Activated T-cell treated with anti-CD3 and anti-CD28 coated beads, Interleukin-2, amount 50 U/mL, for 4 hours (primary cell): ENCODE results near the gene ZCCHC17. TPM values are rescaled to one million over a fixed set of nuclear protein-coding genes. Genes with fewer than 3 reads are reported as not detected.
A peak's percentile ranks its signal among the peaks of the same experiment; 100 is the strongest.

Experiments used
- ATAC-seq, 2 donors: fragments of 200-7000 bp; cut with Tn5 transposase; one replicate each; pipeline ENCODE4 v1.10.0; 2021
- DNase-seq: peaks from one replicate; pipeline ENCODE4 v3.0.0-alpha.2; 2020
- H3K27me3 Mint-ChIP-seq: one replicate; pipeline ENCODE4 v1.8.0; 2021; ENCODE audit warnings: low read depth, mixed read lengths
- H3K36me3 Mint-ChIP-seq: one replicate; pipeline ENCODE4 v1.8.0; 2022; ENCODE audit warnings: mixed read lengths; ENCODE audit not compliant: insufficient read depth
- H3K4me1 Mint-ChIP-seq: one replicate; pipeline ENCODE4 v1.8.0; 2021; ENCODE audit warnings: low read depth, mixed read lengths
- H3K4me3 Mint-ChIP-seq: one replicate; pipeline ENCODE4 v1.8.0; 2021; ENCODE audit warnings: mild to moderate bottlenecking, moderate library complexity, mixed read lengths
- H3K9me3 Mint-ChIP-seq: one replicate; pipeline ENCODE4 v1.8.0; 2021; ENCODE audit warnings: mixed read lengths
- total RNA-seq, 3 donors: library from RNA; stranded (reverse); gene quantifications; one replicate each; pipeline ENCODE4 v1.2.1, GENCODE V29; 2021

ZCCHC17 gene
- total RNA-seq, 3 donors from 2014 or later, result 22.8 to 27.9 (median 25.6) TPM

DNA sequence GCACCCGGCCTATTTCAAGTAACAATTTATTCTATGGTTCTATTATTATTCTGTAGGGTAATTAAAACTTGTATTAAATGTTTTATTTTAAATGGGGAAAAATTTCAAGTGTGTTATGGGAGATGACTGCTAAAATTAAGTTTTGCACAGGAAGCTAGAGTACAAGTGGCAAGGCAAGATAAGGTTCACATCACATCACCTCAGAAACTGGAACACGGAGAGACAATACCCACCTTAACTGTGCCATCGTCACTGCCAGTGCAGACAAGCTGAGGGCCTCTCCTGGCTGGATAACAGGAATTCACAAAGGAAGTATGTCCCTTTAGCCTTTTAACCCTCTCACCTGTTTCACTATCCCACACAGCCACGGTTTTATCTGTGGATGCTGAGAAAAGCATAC is 7.8 kb upstream of the ZCCHC17 start:
- Mint-ChIP-seq H3K27me3 (no peaks in the 10 kb centered on the region), H3K9me3 (no peaks in the 10 kb centered on the region), H3K4me1 (peaks cover 5% of the 10 kb centered on the region), H3K4me3 (no peak overlapping the region), H3K36me3 (peaks cover 47% of the 10 kb centered on the region)
- ATAC-seq (no peak), DNase-seq (no peak)

DNA sequence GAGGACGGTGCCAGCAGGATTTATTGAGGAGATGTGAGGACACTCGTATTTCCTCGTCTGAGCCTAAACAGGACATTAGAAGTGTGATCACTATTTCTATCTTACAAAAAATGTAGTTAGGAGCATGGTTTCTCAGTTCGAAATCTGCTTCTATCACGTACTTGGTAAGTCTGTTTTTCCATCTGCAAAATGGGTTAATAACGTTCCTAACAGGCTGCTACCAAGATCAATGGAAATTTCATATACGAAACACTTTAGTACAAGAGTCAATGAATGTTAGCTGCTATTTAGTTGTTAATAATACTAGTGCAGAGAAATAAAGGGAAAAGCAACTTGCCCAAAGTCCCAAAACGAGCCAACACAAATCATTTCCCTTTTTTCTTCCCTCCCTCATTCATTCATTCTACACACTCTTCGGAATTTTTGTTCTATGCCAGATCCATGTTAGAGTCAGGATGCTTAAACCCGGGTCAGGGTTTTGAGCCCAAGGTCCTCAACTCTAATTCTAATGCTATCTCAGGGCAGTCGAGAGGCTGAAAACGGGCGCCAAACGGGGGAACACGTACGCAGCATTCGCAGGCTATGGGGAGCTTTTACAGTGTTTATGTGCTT is 852 bp upstream of the ZCCHC17 start:
- Mint-ChIP-seq H3K4me3 (no peak overlapping the region), H3K27me3 (no peaks in the 10 kb centered on the region), H3K36me3 (peaks cover 37% of the 10 kb centered on the region), H3K9me3 (no peaks in the 10 kb centered on the region), H3K4me1 (peaks cover 36% of the 10 kb centered on the region)
- ATAC-seq, result no peak
- no peak for DNase-seq

DNA sequence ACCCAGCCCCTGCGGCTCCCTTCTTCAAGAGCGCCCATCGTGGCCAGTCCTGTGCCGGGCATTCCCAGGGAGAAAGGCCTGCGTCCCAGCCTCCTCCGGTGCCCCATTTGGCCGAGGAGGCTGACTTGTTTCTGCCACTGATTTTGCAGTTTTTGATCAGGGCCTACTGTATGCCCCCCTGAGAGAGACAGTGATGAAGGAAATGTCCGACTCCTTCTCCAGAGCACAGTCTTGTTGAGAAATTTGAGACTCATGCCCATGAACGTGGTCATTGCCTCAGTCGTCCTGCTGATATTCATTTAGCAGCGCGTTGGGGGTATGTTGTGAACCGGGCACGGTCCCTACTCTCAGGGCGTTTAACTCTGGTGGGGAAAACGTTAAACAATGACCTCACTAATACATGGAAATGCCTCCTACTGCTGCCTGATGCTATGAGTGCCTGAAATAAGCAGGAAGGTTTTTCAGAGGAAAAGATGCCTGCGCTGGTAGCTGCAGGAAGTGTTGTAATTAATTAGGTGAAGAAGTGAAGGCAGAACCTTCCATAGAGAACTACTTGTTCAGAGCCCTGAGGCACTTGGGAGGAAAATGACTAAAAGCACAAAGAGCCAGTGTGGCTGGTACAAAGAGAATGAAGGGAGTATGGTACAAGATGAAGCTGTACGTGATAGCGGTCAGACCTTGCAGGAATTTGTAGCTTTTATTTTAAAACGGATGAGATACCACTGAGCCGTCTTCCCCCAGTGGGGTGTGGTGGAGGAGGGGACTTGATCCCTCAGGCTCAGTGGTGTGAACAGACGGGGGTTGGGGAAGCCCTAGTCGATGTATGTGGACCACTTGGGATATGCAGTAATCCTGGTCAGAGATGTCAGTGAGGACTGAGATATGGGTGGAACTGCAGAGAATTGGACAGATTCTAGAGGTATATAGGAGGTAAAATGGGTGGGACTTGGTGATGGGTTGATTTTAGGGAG is 730 bp downstream of the ZCCHC17 start:
- no peaks in the 10 kb centered on the region for H3K9me3 Mint-ChIP-seq
- no peak overlapping the region for H3K4me3 Mint-ChIP-seq
- DNase-seq (no peak), ATAC-seq (no peak)
- no peaks in the 10 kb centered on the region for H3K27me3 Mint-ChIP-seq
- H3K36me3 Mint-ChIP-seq, result peaks cover 27% of the 10 kb centered on the region
- H3K4me1 Mint-ChIP-seq, result peaks cover 36% of the 10 kb centered on the region

DNA sequence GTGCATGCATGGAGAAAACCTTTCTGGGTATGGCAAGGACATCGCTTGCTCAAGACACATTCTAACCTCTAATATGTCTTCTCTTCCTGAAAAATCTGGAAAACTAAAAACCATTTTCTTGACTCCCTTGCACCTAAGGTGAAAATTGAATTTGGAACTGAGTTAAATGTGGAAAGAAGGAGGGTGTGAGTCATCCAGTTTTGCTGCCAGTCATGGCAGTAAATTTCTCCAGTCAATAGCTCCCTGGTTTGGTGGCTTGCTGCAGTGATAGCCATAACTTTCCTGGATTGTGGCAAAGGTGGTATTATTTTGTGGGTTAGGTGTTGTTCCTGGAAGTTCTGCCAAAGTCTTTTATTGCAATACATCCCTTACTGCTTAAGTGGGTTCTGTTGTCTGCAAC is 2.5 kb downstream of the ZCCHC17 start:
- H3K36me3 Mint-ChIP-seq, result peaks cover 18% of the 10 kb centered on the region
- H3K4me1 Mint-ChIP-seq, result peaks cover 33% of the 10 kb centered on the region
- H3K4me3 Mint-ChIP-seq, result peak overlapping the region; percentile 11
- no peaks in the 10 kb centered on the region for H3K27me3 Mint-ChIP-seq
- DNase-seq (no peak), ATAC-seq (no peak)
- H3K9me3 Mint-ChIP-seq, result no peaks in the 10 kb centered on the region

DNA sequence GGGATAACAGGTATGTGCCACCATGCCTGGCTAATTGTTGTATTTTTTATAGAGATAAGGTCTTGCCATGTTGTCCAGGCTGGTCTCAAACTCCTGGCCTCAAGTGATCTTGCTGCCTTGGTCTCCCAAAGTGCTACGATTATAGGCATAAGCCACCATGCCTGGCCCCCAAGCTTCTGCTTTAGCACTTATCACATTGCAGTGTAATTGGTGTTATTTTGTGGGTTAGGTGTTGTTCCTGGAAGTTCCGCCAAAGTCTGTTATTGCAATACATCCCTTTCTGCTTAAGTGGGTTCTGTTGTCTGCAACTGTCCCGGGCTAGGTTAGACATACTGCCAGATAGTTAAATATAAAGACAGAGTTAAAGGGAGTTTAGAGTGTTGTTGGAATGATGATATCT is 3.4 kb downstream of the ZCCHC17 start:
- Mint-ChIP-seq H3K4me1 (peaks cover 28% of the 10 kb centered on the region), H3K4me3 (no peak overlapping the region), H3K9me3 (no peaks in the 10 kb centered on the region), H3K27me3 (no peaks in the 10 kb centered on the region), H3K36me3 (peaks cover 14% of the 10 kb centered on the region)
- DNase-seq, result no peak
- no peak for ATAC-seq

DNA sequence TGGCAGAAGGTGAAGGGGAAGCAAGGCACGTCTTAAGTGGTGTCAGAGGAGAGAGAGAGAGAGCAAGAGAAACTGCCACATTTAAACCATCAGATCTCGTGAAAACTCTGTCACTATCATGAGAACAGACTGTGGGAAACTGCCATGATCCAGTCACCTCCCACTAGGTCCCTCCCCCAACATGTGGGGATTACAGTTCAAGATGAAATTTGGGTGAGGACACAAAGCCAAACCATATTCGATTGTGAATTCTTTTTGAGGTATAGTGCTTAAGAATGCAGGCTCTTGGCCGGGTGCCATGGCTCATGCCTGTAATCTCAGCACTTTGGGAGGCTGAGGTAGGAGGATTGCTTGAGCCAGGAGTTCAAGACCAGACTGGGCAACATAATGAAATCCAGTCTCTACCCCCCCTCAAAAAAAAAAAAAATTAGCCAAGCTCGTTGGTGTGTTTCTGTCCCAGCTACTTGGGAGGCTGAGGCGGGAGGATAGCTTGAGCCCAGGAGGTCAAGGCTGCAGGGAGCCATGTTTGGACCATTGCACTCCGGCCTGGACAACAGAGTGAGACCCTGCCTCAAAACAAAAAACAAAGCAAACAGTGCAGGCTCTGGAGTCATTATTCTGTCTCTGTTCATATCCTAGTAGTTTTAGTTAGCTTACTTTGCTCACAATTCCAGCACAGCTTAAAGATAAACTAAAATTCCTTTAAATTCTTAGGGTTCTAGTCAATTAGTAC is 6.0 kb downstream of the ZCCHC17 start:
- no peaks in the 10 kb centered on the region for H3K27me3 Mint-ChIP-seq
- peaks cover 25% of the 10 kb centered on the region for H3K4me1 Mint-ChIP-seq
- peaks cover 17% of the 10 kb centered on the region for H3K36me3 Mint-ChIP-seq

DNA sequence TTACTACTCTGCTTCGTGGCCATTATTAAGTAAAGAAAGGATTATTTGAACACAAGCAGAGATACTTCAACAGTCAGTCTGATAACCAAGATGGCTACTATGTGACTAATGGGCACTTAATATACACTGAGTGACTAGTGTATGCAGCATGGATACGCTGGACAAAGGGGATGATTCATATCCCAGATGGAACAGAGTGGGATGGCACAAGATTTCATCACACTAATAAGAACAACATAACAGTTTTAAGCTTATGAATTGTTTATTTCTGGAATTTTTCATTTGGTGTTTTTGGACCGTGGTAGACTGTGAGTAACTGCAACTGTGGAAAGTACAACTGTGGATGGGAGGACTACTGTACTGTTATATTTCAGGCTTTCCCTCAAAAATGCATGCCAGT is 9.4 kb downstream of the ZCCHC17 start:
- Mint-ChIP-seq H3K4me1 (peaks cover 11% of the 10 kb centered on the region), H3K4me3 (no peak overlapping the region), H3K27me3 (no peaks in the 10 kb centered on the region), H3K9me3 (no peaks in the 10 kb centered on the region), H3K36me3 (peaks cover 26% of the 10 kb centered on the region)
- DNase-seq, result no peak
- ATAC-seq, result no peak

More for the DNA sequence above, 6.0 kb downstream of the ZCCHC17 start:
- no peak overlapping the region for H3K4me3 Mint-ChIP-seq
- no peaks in the 10 kb centered on the region for H3K9me3 Mint-ChIP-seq
- DNase-seq (no peak), ATAC-seq (no peak)

DNA sequence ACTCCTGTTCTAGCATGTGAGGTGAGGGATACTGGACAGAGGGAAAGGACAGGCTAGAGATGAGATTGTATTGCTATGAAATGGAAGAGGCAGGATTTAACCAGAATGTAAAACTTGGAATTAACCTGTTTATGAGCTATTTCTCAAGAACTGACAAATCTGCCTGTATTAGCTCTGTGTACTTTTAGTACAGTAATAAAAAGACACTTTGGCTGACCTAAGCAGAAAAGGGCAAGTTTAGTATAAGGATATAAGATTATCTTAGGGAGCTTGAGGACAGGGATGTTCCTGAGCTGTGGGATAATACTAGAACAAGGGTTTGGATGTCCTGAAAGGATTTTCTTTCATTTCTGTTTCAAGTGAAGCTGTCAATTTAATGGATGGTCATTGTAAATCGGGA is 11.2 kb downstream of the ZCCHC17 start:
- H3K9me3 Mint-ChIP-seq, result no peaks in the 10 kb centered on the region
- DNase-seq, result no peak
- peaks cover 34% of the 10 kb centered on the region for H3K36me3 Mint-ChIP-seq
- H3K4me3 Mint-ChIP-seq, result no peak overlapping the region
- peaks cover 11% of the 10 kb centered on the region for H3K4me1 Mint-ChIP-seq
- no peak for ATAC-seq
- H3K27me3 Mint-ChIP-seq, result no peaks in the 10 kb centered on the region

DNA sequence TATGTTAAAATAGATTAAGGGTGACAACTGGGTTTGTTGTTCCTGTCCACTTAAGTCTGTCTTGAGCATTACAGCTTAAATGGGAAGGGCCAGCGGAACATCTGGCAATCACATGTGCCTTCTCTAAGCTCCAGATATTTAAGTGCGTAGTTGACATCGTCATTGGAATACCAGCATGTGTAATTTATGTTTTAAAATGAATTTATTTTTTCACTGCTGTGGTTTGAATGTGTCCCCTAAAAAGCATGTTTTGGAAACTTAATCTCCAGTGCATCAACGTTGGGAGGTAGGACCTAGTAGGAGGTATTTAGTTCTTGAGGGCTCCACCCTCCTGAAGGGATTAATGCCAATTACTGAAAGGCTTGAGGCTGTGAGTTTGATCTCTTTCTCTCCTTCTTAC is 13.4 kb downstream of the ZCCHC17 start:
- Mint-ChIP-seq H3K4me1 (peaks cover 9% of the 10 kb centered on the region), H3K36me3 (peaks cover 42% of the 10 kb centered on the region), H3K27me3 (no peaks in the 10 kb centered on the region), H3K9me3 (no peaks in the 10 kb centered on the region), H3K4me3 (no peak overlapping the region)
- DNase-seq (no peak), ATAC-seq (no peak)

DNA sequence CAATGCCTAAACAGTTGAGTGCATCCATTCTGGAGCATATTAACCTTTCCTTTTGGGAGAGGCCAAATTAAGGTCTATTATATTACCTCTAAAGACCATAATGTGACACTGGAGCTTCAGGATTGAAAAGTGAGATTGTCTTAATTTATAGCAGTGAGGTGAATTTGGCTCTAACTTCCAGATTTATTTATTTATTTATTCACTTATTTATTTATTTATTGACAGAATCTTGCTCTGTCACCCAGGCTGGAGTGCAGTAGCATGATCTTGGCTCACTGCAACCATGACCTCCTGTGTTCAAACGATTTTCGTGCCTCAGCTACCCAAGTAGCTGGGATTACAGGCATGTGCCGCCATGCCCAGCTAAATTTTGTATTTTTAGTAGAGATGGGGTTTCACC is 19.1 kb downstream of the ZCCHC17 start:
- H3K27me3 Mint-ChIP-seq, result no peaks in the 10 kb centered on the region
- peaks cover 46% of the 10 kb centered on the region for H3K36me3 Mint-ChIP-seq
- ATAC-seq, result no peak
- no peak for DNase-seq
- no peaks in the 10 kb centered on the region for H3K9me3 Mint-ChIP-seq
- H3K4me3 Mint-ChIP-seq, result no peak overlapping the region
- H3K4me1 Mint-ChIP-seq, result no peaks in the 10 kb centered on the region

DNA sequence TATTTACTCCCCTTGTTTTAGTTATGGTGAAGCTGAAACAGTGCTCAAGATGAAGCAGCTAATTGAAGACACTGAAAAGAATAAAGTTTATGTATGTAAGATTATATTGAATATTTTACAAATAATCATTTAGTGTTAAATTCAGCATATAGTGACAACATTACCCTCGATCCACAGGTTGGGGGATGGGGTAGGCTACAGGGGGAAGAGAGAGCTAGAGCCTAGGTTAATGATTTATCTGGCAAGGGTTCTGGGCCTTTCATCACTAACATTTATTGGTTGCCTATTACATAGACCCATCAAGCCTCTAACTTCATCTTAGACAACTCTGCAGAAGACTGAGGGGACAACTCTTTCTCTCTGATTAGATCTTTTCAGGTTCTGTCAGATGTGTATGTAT is 21.3 kb downstream of the ZCCHC17 start:
- ATAC-seq, result no peak
- no peak for DNase-seq
- no peaks in the 10 kb centered on the region for H3K4me1 Mint-ChIP-seq
- H3K9me3 Mint-ChIP-seq, result no peaks in the 10 kb centered on the region
- H3K36me3 Mint-ChIP-seq, result peaks cover 42% of the 10 kb centered on the region
- H3K27me3 Mint-ChIP-seq, result no peaks in the 10 kb centered on the region
- H3K4me3 Mint-ChIP-seq, result no peak overlapping the region

DNA sequence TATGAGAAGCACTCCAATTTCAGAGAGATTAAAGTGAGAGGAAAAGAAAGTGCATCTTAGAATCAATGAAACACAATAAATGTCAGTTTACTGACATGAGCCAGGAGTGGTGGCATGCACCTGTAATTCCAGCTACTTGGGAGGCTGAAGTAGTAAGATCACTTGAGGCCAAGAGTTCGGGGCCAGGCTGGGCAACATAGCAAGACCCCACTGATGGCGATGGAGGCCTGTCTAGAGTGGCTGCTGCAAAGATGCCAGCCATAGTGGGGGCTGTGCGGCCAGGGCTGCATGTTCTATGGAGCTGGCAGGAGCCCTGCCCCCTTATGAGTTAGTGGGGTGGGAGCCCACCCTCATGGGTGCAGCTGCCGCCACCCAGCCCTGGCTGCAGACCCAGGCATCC is 27.3 kb downstream of the ZCCHC17 start:
- H3K4me1 Mint-ChIP-seq, result no peaks in the 10 kb centered on the region
- H3K27me3 Mint-ChIP-seq, result no peaks in the 10 kb centered on the region
- no peak for DNase-seq
- peaks cover 26% of the 10 kb centered on the region for H3K36me3 Mint-ChIP-seq
- H3K4me3 Mint-ChIP-seq, result no peak overlapping the region
- H3K9me3 Mint-ChIP-seq, result no peaks in the 10 kb centered on the region
- ATAC-seq, result no peak

DNA sequence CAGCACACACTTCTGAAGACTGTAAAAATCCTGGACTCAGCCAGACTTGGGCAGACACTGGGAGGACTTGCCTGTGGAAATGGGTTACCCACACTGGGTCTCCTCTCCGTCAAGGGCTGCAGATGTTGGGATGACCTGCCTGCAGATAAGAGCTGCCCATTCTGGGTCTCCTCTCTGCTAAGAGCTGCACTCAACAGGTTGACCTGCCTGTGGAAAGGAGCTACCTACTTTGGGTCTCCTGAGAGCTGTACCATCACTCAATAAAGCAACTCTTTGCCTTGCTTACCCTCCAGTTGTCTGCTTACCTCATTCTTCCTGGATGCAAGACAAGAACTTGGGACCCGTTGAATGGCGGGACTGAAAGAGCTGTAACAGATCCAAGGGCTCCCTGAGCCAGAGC is 28.2 kb downstream of the ZCCHC17 start:
- no peaks in the 10 kb centered on the region for H3K9me3 Mint-ChIP-seq
- no peaks in the 10 kb centered on the region for H3K4me1 Mint-ChIP-seq
- H3K36me3 Mint-ChIP-seq, result peaks cover 21% of the 10 kb centered on the region
- no peak overlapping the region for H3K4me3 Mint-ChIP-seq
- no peaks in the 10 kb centered on the region for H3K27me3 Mint-ChIP-seq
- DNase-seq (no peak), ATAC-seq (no peak)

DNA sequence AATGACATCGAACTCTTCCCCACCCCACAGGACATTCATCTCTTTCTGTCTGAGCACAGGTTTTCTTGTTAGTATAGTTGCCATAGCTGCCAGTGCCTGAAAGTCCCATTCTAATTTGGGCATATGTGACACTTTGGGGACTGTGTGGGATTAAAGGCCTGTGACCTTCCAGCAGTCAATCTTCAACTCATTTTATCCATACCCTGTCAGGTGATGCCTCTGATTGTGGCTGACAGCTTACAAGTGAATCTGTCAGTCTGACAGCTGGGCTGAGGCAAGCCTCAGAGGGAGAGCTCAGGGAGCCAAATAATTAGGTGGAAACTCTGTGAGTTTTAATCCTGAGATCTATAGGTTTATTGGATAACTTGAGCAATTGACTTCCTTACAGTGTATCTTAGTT is 29.6 kb downstream of the ZCCHC17 start:
- H3K9me3 Mint-ChIP-seq, result no peaks in the 10 kb centered on the region
- ATAC-seq (no peak), DNase-seq (no peak)
- H3K4me1 Mint-ChIP-seq, result no peaks in the 10 kb centered on the region
- H3K36me3 Mint-ChIP-seq, result peaks cover 16% of the 10 kb centered on the region
- H3K27me3 Mint-ChIP-seq, result no peaks in the 10 kb centered on the region
- no peak overlapping the region for H3K4me3 Mint-ChIP-seq
